ENCODE results near the gene REPS1.
"Not testable (repeated sequence)": the region's sequence is repeated elsewhere in the genome, so short reads cannot be mapped to it uniquely, and the experiment has no call there.

The REPS1 gene

DNA sequence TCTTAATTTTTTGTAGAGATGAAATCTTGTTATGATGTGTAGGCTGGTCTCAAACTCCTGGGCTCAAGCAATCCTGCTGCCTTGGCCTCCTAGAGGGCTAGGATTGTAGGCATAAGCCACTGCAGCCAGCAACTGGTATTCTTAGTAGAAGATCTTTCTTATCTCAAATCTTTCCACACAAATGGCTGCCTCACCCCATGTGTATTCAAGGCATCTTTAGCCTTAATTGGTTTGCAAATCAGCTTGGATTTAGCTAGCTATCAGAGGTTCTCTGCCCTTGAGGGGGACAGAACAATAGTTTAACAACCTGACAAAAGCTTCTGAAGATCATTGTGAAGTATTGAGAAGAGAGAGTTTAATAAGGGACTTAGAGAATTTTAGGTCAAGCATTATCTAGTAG is 22.6 kb upstream of the REPS1 start:
- intact Hi-C loops (cut with DNase I) = no loop called here
- no peak for DNase-seq

- intact Hi-C loops (cut with DNase I) = no loop called here
- no peak for DNase-seq
Measured at GRCh38 chr6:139008117-139008516, 20.1 kb upstream of the REPS1 start.

DNA sequence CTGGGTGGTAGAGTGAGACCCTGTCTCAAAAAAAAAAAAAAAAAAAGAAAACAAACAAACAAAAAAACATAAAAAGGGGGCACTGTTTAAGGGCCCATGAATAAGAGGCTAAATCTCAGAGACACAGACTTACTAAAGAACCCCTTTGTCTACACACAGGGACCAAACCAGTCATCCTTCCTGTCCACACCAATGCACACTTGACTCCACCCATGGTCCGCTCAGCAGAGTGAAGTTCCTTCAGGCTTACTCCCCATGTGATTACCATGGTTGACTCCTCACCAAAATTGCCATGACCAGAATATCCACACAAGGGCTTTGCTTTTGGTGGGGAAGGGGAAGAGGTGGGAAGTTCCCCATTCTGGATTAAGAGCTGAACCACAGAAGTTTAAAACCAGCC is 19.4 kb upstream of the REPS1 start:
- intact Hi-C loops (cut with DNase I) = no loop called here
- no peak for DNase-seq

DNA sequence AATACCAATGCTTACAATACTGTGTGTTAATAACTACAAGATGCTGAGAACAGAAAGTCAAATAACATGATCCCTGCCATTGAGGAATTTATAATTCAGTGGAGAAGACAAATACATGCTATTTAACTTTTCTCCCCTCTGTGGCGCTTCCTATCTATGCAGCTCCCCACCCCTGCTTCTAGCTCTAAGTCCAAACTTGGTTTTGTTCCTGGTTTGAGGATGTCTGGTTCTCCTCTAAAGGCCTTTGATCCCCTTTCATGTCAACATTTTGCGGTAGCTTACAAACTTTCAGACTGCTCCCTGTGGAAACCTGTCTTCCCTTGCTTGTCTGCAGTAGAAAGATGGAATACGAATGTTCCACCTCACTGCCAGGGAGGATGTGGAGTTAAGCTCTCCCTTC is 18.4 kb upstream of the REPS1 start:
- no peak for DNase-seq
- intact Hi-C loops (cut with DNase I) = no loop called here

DNA sequence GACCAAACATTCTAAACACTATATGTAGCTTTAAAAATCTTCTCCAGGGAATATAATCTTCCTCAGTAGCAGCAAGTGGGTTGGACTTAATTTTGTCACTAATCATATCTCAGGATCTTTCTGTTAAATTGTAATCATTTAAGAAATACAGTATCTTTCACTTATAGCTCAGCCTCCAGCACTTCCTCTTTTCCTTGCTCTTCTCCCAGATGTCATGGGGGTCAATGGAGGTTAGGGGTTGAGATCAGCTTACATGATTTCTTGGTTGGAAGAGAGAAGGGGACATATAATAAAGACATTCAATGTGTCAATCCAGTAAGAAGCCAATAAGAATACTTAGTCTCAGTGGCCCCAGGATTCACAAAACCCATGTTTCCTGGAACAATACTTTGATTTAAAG is 15.7 kb upstream of the REPS1 start:
- intact Hi-C loops (cut with DNase I) = no loop called here
- no peak for DNase-seq

DNA sequence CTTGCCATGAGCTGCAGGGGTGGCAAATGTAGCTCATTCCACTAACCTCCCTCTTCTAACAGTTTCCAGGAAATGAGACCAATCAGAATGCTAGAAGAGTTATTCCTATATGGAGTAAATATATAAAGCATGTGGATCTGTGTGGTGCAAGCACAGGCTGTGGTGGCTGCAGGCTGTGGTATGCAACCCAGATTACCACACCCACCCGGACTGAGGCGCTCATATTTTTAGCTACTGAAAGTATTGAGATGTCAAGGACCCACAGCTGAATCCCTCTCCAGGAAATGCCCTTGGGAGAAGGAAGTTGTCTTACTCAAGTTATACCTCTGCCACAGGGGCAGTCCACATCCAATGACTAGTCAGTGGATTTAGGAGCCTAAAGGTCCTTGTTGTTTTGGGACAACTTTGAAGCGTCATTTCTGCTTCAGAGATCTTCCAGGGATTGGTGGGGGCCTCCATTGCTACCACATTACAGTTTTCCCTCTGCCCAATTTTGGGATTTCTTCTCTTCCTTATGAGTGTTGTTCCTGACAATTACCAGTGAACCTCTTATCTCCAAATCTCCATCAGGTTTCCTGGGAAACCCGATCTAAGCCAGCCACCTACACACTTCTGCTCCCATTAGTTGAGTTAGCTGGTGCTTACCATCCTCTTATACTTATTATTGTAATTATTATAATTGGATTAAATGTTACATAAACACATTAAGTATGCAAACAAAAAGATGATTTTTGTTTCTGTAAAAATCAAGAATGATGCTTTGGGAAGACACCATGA is 12.1 kb upstream of the REPS1 start:
- intact Hi-C loops (cut with DNase I) = no loop called here
- DNase-seq = peak in 1 of 42 donors; percentile 22

DNA sequence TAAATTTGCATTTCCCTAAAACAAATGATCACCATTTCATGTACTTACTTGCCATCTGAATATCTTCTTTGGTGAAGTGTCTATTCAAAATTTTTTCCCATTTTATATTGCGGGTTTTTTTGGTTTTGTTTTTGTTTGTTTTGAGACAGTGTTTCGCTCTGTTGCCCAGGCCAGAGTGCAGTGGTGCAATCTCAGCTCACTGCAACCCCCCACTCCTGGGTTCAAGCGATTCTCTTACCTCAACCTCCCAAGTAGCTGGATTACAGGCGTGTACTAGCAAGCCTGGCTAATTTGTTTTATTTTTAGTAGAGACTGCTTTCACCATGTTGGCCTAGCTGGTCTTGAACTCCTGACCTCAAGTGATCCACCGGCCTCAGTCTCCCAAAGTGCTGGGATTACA is 9.1 kb upstream of the REPS1 start:
- no peak for DNase-seq
- intact Hi-C loops (cut with DNase I) = no loop called here

DNA sequence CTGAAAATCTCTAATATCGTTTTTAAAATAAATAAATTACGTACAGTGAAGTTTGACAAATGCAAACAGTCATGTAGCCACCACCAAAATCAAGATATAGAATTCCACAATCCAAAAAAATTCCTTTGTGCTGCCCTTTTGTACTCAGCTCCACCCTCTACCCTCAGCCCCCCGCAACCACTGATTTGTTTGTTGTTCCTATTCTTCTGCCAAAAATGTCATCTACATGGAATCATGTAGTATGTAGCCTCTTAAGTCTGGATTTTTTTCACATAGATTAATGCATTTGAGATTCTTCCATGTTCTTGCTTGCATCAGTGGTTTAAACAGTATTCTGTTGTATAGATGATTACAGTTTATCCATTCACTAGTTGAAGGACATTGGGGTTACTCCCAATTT is 8.5 kb upstream of the REPS1 start:
- DNase-seq = no peak
- intact Hi-C loops (cut with DNase I) = no loop called here

GRCh38 chr6:138993410-138993809 is 5.4 kb upstream of the REPS1 start:
- DNase-seq; intact Hi-C loops (cut with DNase I): not testable (repeated sequence)

GRCh38 chr6:138992965-138993364 is 4.9 kb upstream of the REPS1 start:
- DNase-seq; intact Hi-C loops (cut with DNase I): not testable (repeated sequence)

DNA sequence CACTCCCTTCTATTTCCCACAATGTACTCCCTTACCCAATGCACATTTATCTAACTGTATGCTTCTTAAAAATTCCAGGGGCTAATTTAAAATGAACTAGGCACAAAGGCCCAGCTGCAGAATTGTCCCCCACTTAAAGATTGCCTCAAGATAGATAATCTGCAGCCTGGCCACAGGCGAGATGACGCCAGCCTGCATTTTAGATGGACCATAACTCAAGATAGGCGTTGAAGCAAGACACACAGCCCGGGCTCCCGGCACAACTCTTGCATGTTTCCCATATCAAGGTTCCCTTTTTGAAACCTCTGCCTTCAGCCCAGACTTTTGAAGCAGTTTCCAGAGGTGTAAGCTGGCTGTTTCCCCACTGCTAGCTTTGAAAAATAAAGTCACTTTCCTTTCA is 3.2 kb upstream of the REPS1 start:
- intact Hi-C loops (cut with DNase I) = no loop called here
- no peak for DNase-seq

- no peak for DNase-seq
- intact Hi-C loops (cut with DNase I) = loop anchor here (5.0 kb wide), 1 partner anchor 172 kb away; no protein-coding TSS in a partner anchor
Measured at GRCh38 chr6:138989098-138989983, 1.3 kb upstream of the REPS1 start.

- intact Hi-C loops (cut with DNase I) = loop anchor here (5.0 kb wide), 1 partner anchor 171 kb away; no protein-coding TSS in a partner anchor
- peak in 1 of 42 donors; percentile 15 for DNase-seq
Measured at GRCh38 chr6:138988469-138988834, 399 bp upstream of the REPS1 start.

- intact Hi-C loops (cut with DNase I) = loop anchor here (5.0 kb wide), 1 partner anchor 170 kb away; no protein-coding TSS in a partner anchor
- peak in 23 of 42 donors; percentile 8 to 64 (median 32) for DNase-seq
Measured at GRCh38 chr6:138987080-138987642, 892 bp downstream of the REPS1 start.

DNA sequence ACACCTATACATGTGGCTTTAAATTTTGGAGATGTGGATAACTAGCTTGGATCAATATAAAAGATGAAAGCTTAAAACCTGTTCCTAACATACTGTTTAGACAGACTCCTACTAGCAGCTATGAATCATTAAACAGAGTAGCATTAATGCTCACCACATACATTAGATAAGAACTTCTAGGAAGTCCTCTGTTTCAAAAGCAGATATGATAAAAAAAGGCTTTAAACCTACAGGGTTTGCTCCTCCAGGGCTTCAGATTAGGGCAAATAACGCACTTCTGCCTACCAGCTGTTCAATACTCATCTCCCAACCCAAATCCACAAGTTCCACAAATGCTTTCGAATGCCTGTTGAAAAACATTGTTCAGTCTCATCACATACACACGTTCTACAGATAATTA is 1.5 kb downstream of the REPS1 start:
- DNase-seq = no peak
- intact Hi-C loops (cut with DNase I) = loop anchor here (5.0 kb wide), 1 partner anchor 169 kb away; no protein-coding TSS in a partner anchor

DNA sequence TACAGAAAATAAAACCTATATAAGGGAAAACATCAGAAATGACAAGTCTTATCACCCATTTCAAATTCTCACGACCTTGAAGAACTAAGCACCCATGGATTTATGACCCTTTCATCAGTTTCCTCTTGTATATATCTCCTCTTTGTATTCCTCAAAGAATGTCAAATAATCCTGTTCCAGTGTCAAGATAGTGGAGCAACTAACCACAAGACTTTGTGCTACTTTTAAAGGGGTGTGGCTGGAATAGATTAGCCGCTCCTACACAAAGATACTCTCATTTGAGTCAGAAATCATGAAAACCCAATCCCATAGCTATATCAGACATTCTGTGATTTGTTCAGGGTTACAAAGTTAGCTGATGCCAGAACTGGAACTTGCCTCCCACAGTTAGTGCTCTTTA is 6.6 kb downstream of the REPS1 start:
- DNase-seq = no peak
- intact Hi-C loops (cut with DNase I) = no loop called here

- intact Hi-C loops (cut with DNase I) = no loop called here
- DNase-seq = no peak
Measured at GRCh38 chr6:138979813-138980668, 8.0 kb downstream of the REPS1 start.

DNA sequence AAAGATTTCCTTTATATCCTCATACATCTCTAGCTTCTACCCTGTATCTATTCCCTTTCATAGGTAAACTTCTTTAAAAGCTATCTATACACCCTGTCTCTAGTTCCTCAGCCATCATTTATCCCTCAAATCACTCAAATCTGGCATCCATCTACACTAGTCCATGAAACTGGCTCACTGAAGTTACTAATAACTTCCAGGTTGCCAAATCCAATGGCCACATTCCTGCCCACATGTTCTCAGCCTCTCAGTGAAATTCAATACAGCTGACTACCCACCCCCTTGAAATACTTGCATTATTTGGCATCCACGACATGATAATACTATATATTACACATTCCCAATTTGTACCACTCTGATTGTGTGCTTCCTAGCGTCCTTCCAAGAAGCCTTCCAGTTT is 8.7 kb downstream of the REPS1 start:
- no peak for DNase-seq

GRCh38 chr6:138978229-138978628 is 9.8 kb downstream of the REPS1 start:
- no peak for DNase-seq
- intact Hi-C loops (cut with DNase I) = no loop called here

More for the DNA sequence above, 8.7 kb downstream of the REPS1 start:
- intact Hi-C loops (cut with DNase I) = no loop called here

Data from head of caudate nucleus (tissue), 42 donors.